ENCODE data around the gene KBTBD8. TPM values are rescaled to one million over a fixed set of nuclear protein-coding genes. Genes with fewer than 3 reads are reported as not detected.

The KBTBD8 gene
- total and polyA plus RNA-seq, 2 of the 13 experiments (the other 11 are each of a cell fraction or from before 2014, with no cell fraction given), result 1.1 to 7.6 TPM

DNA sequence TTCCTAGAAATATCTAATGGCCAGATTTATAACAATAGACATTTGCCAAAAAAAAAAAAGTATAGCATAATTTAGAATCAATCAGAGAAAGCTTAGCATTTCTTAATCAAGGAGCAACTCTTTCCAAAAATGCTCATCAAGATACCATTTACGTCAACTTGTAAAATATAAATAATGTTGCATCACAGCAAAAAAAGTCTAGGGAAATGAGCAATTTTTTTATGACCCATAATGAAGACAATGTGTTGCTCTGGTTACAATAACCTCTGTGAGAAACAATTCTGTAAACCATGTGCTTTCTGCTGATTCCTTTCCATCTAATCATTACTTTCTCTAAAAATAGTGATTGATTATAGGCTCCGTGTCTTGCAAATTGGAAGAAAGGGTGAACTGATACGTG is 36.3 kb downstream of the KBTBD8 start:
- BruUV-seq (replicated peaks), result no TSS peak
- intact Hi-C loops (cut with micrococcal nuclease; ENCODE audit: unreplicated experiment) (no loop called here), in situ Hi-C loops (cut with HindIII; ENCODE audit: extremely low pct_ligation_motif_present, low pct_unique_long_range_greater_than_20kb) (no loop called here)
- ChIA-PET POLR2A (no interaction called here), CTCF (ENCODE audit: low intra/inter-chr PET ratio, low total read pairs) (no interaction called here)
- DNase-seq (ENCODE audit: low spot score) (no peak), ATAC-seq (no peak), FAIRE-seq (no peak)
- no peak overlapping the region for H3K4me2 ChIP-seq (ENCODE audit: low read depth, low read length)
- no peak overlapping the region for H3K27ac ChIP-seq (ENCODE audit: extremely low read length, insufficient read depth, low read length)
- H3K4me3 ChIP-seq (replicated peaks in 1 of 3; ENCODE audit: insufficient read depth in 1 of 3, low read depth in 2 of 3, low read length in 3 of 3), result no peak overlapping the region
- TF ChIP-seq, protein P1, sequence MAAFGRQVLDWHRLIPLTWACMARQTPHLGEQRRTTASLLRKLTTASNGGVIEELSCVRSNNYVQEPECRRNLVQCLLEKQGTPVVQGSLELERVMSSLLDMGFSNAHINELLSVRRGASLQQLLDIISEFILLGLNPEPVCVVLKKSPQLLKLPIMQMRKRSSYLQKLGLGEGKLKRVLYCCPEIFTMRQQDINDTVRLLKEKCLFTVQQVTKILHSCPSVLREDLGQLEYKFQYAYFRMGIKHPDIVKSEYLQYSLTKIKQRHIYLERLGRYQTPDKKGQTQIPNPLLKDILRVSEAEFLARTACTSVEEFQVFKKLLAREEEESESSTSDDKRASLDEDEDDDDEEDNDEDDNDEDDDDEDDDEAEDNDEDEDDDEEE (CRISPR knock-in tag; IDR thresholded peaks at IDR 0.05), result no peak
- H3K36me3 ChIP-seq (replicated peaks in 1 of 2; ENCODE audit: control insufficient read depth in 1 of 2, insufficient read depth in 2 of 2, low read length in 2 of 2), result no peaks in the 10 kb centered on the region
- H4K20me1 ChIP-seq (ENCODE audit: insufficient read depth, low read length), result no peaks in the 10 kb centered on the region
- H3K4me1 ChIP-seq (ENCODE audit: insufficient read depth, low read length), result no peaks in the 10 kb centered on the region
- H3K27me3 ChIP-seq (ENCODE audit: control insufficient read depth in 1 of 2, insufficient read depth in 2 of 2, low read length in 2 of 2), result no peaks in the 10 kb centered on the region
- H2AFZ ChIP-seq (ENCODE audit: low read length), result no peak overlapping the region
- H3K9ac ChIP-seq (ENCODE audit: insufficient read depth, low read depth, low read length), result no peak overlapping the region
- 12% methylated on average over 3 of the region's 3 CpGs for WGBS (ENCODE audit: low lambda C conversion rate)
- H3K79me2 ChIP-seq (ENCODE audit: insufficient read depth, low read length), result no peaks in the 10 kb centered on the region
- no peaks in the 10 kb centered on the region for H3K9me3 ChIP-seq (ENCODE audit: low read length)

GRCh38 chr3:67037615-67038014 is 39.5 kb downstream of the KBTBD8 start:
- ChIA-PET POLR2A (no interaction called here), CTCF (ENCODE audit: low intra/inter-chr PET ratio, low total read pairs) (no interaction called here)
- Histone ChIP-seq H3K27me3 (ENCODE audit: control insufficient read depth in 1 of 2, insufficient read depth in 2 of 2, low read length in 2 of 2) (no peaks in the 10 kb centered on the region; a peak in 1 of 5 replicates), H3K36me3 (replicated peaks in 1 of 2; ENCODE audit: control insufficient read depth in 1 of 2, insufficient read depth in 2 of 2, low read length in 2 of 2) (no peaks in the 10 kb centered on the region), H3K27ac (ENCODE audit: extremely low read length, insufficient read depth, low read length) (no peak overlapping the region), H3K4me1 (ENCODE audit: insufficient read depth, low read length) (no peaks in the 10 kb centered on the region), H3K4me3 (replicated peaks in 1 of 3; ENCODE audit: insufficient read depth in 1 of 3, low read depth in 2 of 3, low read length in 3 of 3) (no peak overlapping the region), H3K79me2 (ENCODE audit: insufficient read depth, low read length) (no peaks in the 10 kb centered on the region), H3K9ac (ENCODE audit: insufficient read depth, low read depth, low read length) (no peak overlapping the region), H2AFZ (ENCODE audit: low read length) (no peak overlapping the region), H3K4me2 (ENCODE audit: low read depth, low read length) (no peak overlapping the region), H3K9me3 (ENCODE audit: low read length) (no peaks in the 10 kb centered on the region), H4K20me1 (ENCODE audit: insufficient read depth, low read length) (no peaks in the 10 kb centered on the region)
- in situ Hi-C loops (cut with HindIII; ENCODE audit: extremely low pct_ligation_motif_present, low pct_unique_long_range_greater_than_20kb) (no loop called here), intact Hi-C loops (cut with micrococcal nuclease; ENCODE audit: unreplicated experiment) (loop anchor here (1.0 kb wide), 2 partner anchors 65 to 99 kb away; no protein-coding TSS in a partner anchor)
- no TSS peak for BruUV-seq (replicated peaks)
- 20% methylated on average over 4 of the region's 4 CpGs for WGBS (ENCODE audit: low lambda C conversion rate)
- FAIRE-seq (no peak), ATAC-seq (no peak), DNase-seq (ENCODE audit: low spot score) (no peak)
- no peak for TF ChIP-seq RFX3 (CRISPR knock-in tag; IDR thresholded peaks at IDR 0.05)
- TF ChIP-seq NCOR1 (IDR thresholded peaks at IDR 0.05; ENCODE audit: borderline replicate concordance, low read length), result no peak
- TF ChIP-seq ATF7 (IDR thresholded peaks at IDR 0.05), result no peak
- no peak for TF ChIP-seq ATF7 (CRISPR knock-in tag; IDR thresholded peaks at IDR 0.05)
- no peak for TF ChIP-seq GABPA (IDR thresholded peaks at IDR 0.05; ENCODE audit: low read depth, low read length)
- no peak for TF ChIP-seq GABPA (CRISPR knock-in tag; IDR thresholded peaks at IDR 0.05; ENCODE audit: low read depth)
- TF ChIP-seq STAG1 (CRISPR knock-in tag; IDR thresholded peaks at IDR 0.05), result 0 out of 2 replicates have a peak, but pooled peaks have one; percentile 8
- no peak for TF ChIP-seq ADNP (CRISPR knock-in tag; IDR thresholded peaks at IDR 0.05)

All from HepG2 (cell line).